Left cardiac atrium (tissue), 4 donors: ENCODE data around the gene PRICKLE2. TPM values are rescaled to one million over a fixed set of nuclear protein-coding genes. Genes with fewer than 3 reads are reported as not detected.

Experiments
- ATAC-seq, 2 donors: fragments of 200-7000 bp; cut with Tn5 transposase; one replicate each; pipeline ENCODE4 v1.9.1; 2020; ENCODE audit warnings: mild to moderate bottlenecking in 2 of 2, moderate library complexity in 2 of 2
- DNase-seq: peaks from one replicate; pipeline ENCODE4 v3.0.0-alpha.2; 2020
- intact Hi-C, 2 donors: fragments of 100-400 bp; cut with DNase I; formaldehyde crosslinking; loops; one replicate each; pipeline versions ENCODE4 v1.14.1 to v1.15.1; 2022 to 2023
- total RNA-seq, 2 donors: library from RNA; stranded (reverse); fragmentation: NEBNext Ultra II Directional; extraction: Animal tissue kit (Norgen Biotek cat#: 25700); gene quantifications; one replicate each; pipeline ENCODE4 v1.2.1, GENCODE V29; 2021
- donor health status: DM: no; HTN: yes; CAD: no.
- donor health status: DM: no; HTN: yes; CAD: no; lungs with severe emphysema.
- donor health status: DM: yes; HTN: yes; CAD: no.
- donor health status: Dilated cardiomyopathy.

PRICKLE2 gene
- total RNA-seq, 2 donors from 2014 or later, result 21.0 to 21.9 TPM

- ATAC-seq (no peak), DNase-seq (no peak)
- intact Hi-C loops, result loop anchor here in 1 of 2 donors (10.0 kb wide), 1 partner anchor 191 kb away; no protein-coding TSS in a partner anchor
These were observed 631 bp upstream of the PRICKLE2 start for GRCh38 chr3:64225695-64226499.

GRCh38 chr3:64223791-64224745 is 1.2 kb downstream of the PRICKLE2 start:
- DNase-seq, result no peak
- intact Hi-C loops, result loop anchor here in 1 of 2 donors (10.0 kb wide), 1 partner anchor 189 kb away; no protein-coding TSS in a partner anchor
- ATAC-seq, result peak in 1 of 2 donors; percentile 15

- DNase-seq, result no peak
- ATAC-seq, result no peak
- intact Hi-C loops, result loop anchor here in 1 of 2 donors (10.0 kb wide), 1 partner anchor 188 kb away; no protein-coding TSS in a partner anchor
These were observed 2.7 kb downstream of the PRICKLE2 start for GRCh38 chr3:64222501-64223111.

GRCh38 chr3:64221571-64222257 is 3.6 kb downstream of the PRICKLE2 start:
- DNase-seq (no peak), ATAC-seq (no peak)
- intact Hi-C loops, result loop anchor here in 1 of 2 donors (10.0 kb wide), 1 partner anchor 187 kb away; no protein-coding TSS in a partner anchor

- ATAC-seq (peak; percentile 40 to 44), DNase-seq (no peak)
- intact Hi-C loops, result loop anchor here in 1 of 2 donors (10.0 kb wide), 1 partner anchor 186 kb away; no protein-coding TSS in a partner anchor
These were observed 4.9 kb downstream of the PRICKLE2 start for GRCh38 chr3:64220161-64220914.

GRCh38 chr3:64218746-64219145 is 6.5 kb downstream of the PRICKLE2 start:
- DNase-seq, result no peak
- ATAC-seq, result no peak
- intact Hi-C loops, result no loop called here

GRCh38 chr3:64218329-64218728 is 6.9 kb downstream of the PRICKLE2 start:
- intact Hi-C loops, result no loop called here
- DNase-seq, result no peak
- no peak for ATAC-seq

- ATAC-seq (peak in 1 of 2 donors; percentile 10), DNase-seq (no peak)
- intact Hi-C loops, result no loop called here
These were observed 8.8 kb downstream of the PRICKLE2 start for GRCh38 chr3:64216274-64217147.

- intact Hi-C loops, result no loop called here
- ATAC-seq, result no peak
- no peak for DNase-seq
These were observed 9.7 kb downstream of the PRICKLE2 start for GRCh38 chr3:64215559-64215958.

- intact Hi-C loops, result no loop called here
- DNase-seq (no peak), ATAC-seq (no peak)
These were observed 10.2 kb downstream of the PRICKLE2 start for GRCh38 chr3:64215103-64215502.

- peak; percentile 28 to 68 for ATAC-seq
- intact Hi-C loops, result no loop called here
- DNase-seq, result peak; percentile 63
These were observed 10.8 kb downstream of the PRICKLE2 start for GRCh38 chr3:64214381-64215018.

- DNase-seq, result peak; percentile 84
- ATAC-seq, result peak; percentile 58 to 69
- intact Hi-C loops, result no loop called here
These were observed 11.3 kb downstream of the PRICKLE2 start for GRCh38 chr3:64213962-64214379.

GRCh38 chr3:64213224-64213878 is 11.9 kb downstream of the PRICKLE2 start:
- DNase-seq (no peak), ATAC-seq (no peak)
- intact Hi-C loops, result no loop called here

GRCh38 chr3:64209866-64210621 is 15.2 kb downstream of the PRICKLE2 start:
- ATAC-seq (peak; percentile 82 to 84), DNase-seq (peak; percentile 90)
- intact Hi-C loops, result no loop called here
